Activated T-cell treated with anti-CD3 and anti-CD28 coated beads for 24 hours (primary cell): ENCODE results near the gene PNPLA7.
"Not testable (repeated sequence)": the region's sequence is repeated elsewhere in the genome, so short reads cannot be mapped to it uniquely, and the experiment has no call there.

Experiments
- DNase-seq: peaks from one replicate; pipeline ENCODE4 v3.0.0-alpha.2; 2020; ENCODE audit warnings: low read depth

PNPLA7 gene

DNA sequence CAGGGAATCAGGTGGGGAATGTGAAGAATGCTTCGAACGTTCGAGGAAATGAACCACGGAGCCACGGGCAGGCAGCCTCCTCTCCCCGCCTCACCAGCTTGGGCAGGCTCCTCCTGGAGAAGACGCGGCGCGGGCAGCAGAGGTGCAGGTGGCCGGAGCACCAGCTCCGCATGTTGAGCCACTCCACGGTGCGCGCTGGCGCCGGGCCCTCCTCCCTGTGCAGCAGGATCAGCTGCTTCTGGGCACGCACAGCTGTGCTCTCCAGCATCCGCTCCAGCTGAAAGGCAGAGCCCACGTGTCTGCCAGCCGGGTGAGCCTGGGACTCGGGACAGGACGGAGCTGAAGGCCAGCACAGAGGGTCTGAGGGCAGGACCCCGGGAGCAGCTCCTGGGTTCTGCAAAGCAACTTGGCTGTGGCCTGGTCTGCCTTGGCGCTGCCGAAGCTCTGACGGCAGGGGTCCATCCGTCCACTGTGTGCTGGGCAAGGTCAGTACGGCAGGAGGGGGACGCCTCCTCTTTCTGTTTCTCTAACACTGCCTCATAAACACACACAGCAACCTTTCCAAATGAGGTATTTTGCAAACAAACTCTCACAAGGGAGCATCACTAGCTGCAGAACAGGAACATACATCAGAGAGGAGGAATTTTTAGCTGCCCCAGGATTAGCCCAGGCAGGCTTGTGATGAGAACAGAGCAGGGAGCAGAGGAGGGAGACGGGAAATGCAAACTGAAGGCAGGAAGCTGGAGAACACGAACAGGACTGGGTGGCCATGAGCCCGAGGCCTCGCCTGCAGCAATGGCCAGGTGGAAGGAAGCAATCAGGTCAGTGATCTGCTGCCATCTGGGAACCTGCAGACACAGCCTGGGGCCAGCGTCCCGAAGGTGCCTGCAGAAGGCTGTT lies 71.0 kb downstream of the PNPLA7 start:
- DNase-seq: no peak

DNA sequence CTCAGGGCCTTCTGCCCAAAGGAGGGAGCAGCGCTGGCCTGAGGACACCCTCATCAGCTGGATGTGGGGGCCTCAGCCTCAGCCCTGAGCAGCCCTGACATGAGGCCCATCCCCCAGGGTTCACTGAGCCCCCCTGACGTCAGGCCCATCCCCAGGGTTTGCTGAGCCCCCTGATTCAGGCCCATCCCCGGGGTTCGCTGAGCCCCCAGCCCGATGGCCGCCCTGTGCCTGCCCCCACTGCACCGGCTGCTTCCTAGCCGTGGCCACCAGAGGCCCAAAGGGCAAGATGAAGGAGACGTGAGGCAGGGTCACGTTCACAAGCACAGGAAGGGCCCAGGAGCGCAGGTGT lies 71.6 kb downstream of the PNPLA7 start:
- no peak for DNase-seq

GRCh38 chr9:137477778-137478612 lies 72.2 kb downstream of the PNPLA7 start:
- DNase-seq: no peak

GRCh38 chr9:137476856-137477255 lies 73.3 kb downstream of the PNPLA7 start:
- DNase-seq: no peak

DNA sequence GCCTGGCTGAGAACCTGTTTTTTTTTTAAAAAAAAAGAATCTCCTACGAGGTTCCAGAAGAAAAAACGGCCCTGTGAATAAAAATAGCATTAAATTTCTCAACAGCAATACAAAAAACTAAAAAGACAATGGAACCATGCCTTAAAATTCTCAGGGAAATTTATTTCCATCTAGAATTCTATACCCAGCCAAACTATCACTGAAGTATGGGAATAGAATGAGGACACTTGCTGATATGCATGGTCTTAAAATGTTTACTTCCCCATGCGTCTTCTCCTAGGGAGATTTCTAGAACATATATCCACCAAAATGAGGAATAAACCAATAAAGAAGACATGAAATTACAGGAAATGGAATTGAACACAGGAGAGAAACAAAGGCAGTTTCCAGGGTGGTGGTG lies 74.5 kb downstream of the PNPLA7 start:
- no peak for DNase-seq

DNA sequence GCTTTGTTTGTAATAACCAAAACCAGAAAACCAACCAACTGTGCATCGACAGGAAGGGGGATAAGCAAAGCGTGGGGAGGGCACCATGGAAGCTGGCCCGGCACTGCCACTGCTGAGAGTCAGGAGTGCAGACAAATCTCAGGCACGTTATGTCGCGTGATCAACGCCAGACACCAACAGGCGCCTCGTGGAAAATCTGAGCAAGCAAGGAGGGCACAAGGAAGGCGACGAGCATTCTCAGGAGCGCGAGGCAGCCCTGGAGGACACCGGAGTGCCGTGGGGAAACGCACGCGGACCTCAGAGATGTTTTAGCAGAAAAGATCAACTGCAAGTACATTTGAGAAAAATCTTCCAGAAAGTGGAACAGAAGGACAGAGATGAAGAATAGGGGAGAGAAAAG lies 75.9 kb downstream of the PNPLA7 start:
- DNase-seq: no peak

DNA sequence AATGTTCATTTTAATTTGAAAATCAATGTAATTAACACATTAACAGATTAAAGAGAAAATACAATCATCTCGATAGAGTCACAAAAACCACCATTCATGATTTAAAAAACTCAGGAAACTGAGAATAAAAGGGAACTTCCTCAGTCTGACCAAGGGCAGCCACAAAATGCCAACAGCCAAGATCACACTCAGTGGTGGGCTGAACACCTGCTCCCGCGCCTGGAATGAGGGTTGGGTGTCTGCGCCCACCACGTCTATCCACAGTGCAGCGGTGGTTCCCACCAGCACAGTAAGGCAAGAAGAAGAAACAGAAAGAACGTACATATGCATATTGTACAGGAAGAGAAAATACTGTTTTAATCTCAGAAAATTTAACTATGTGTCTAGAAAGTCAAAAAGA lies 79.4 kb downstream of the PNPLA7 start:
- no peak for DNase-seq

DNA sequence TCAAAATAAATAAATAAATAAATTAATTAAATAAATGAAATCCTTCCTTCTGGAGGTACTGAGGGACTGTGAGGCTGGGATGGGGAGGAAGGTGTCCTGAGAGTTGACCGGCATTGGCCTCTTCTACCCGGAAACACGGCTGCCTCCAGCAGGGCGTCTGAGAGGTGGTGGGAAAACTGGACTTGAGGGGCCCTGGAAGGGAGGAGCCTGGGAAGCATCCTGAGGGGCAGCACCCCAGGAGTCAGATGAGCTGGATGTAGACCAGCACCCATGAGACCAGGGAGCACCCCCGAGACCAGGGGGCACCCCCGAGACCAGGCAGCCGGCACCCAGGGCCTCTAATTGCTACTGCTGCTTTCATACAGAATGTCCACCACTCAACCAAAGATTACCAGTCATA lies 82.3 kb downstream of the PNPLA7 start:
- no peak for DNase-seq

- no peak for DNase-seq
Observed at GRCh38 chr9:137467161-137467581, 83.0 kb downstream of the PNPLA7 start.

- not testable (repeated sequence) for DNase-seq
Observed at GRCh38 chr9:137466389-137467085, 83.7 kb downstream of the PNPLA7 start.

GRCh38 chr9:137465720-137466388 lies 84.3 kb downstream of the PNPLA7 start:
- DNase-seq: no peak

DNA sequence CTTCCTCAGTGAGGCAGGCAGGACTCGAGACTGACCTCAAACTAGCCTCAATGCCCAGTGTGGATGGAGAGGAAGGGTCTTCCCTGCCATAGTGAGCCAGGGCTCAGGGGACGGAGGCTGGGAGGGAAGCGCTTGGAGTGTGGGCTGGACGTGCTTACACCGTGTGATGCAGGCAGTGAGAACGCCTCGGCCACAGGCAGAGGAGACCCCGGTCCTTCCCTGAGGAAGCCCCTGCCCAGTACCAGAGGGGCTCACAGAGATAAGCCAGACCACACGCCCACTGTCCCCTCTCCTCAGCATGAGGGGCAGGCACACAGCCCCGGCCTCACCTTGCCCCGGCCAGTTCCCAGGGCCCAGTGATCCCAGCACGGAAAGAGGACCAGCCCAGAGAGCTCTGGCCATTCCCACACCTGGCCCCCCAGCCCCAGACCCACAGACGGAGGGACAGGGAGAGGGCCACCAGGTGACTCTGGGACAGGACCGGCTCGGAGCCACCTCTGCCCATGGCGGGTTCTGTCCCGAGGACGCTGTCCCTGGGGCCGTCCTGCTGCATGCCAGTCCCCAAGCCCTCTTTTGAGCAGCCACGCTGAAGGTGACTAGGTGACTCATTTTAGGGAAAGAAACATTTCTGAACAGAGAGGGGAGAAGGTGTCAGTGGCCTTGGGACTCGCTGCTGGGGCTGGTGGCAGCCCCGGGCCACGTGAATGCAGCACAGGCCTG lies 85.0 kb downstream of the PNPLA7 start:
- DNase-seq: no peak

DNA sequence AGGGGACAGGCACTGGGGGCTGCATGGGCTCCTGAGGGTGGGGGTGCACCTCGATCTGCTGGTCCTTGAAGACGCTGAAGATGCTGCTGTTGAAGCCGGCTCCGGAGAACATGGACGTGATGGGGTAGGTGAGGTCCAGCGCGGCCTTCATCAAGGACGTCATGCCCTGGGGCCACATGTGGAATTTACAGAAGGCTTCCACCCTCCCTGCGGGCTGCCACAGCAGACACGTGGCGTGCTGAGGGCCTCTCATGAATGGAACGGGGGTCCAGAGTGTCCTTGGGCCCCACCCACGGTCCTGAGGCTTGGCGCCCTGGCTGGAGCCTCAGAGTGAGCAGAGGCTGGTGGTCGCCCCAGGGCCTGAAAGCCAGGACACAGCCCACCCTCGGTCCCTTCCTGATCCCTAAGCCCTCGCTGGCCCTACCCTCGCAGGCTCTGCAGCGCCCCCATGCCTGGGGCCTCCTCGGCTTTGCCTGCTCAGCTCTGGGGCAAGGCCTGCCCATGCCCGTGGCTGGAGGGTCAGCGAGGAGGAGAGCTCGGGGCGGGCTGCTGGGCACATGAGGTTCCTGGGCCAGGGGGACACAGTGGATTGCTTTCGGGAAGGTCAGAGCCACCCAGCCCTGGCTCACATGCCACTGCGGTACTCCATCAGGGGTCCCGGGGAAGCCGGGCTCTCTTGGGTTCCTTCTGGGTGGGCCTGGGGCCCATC lies 85.8 kb downstream of the PNPLA7 start:
- DNase-seq: no peak

GRCh38 chr9:137463931-137464290 lies 86.3 kb downstream of the PNPLA7 start:
- DNase-seq: no peak

DNA sequence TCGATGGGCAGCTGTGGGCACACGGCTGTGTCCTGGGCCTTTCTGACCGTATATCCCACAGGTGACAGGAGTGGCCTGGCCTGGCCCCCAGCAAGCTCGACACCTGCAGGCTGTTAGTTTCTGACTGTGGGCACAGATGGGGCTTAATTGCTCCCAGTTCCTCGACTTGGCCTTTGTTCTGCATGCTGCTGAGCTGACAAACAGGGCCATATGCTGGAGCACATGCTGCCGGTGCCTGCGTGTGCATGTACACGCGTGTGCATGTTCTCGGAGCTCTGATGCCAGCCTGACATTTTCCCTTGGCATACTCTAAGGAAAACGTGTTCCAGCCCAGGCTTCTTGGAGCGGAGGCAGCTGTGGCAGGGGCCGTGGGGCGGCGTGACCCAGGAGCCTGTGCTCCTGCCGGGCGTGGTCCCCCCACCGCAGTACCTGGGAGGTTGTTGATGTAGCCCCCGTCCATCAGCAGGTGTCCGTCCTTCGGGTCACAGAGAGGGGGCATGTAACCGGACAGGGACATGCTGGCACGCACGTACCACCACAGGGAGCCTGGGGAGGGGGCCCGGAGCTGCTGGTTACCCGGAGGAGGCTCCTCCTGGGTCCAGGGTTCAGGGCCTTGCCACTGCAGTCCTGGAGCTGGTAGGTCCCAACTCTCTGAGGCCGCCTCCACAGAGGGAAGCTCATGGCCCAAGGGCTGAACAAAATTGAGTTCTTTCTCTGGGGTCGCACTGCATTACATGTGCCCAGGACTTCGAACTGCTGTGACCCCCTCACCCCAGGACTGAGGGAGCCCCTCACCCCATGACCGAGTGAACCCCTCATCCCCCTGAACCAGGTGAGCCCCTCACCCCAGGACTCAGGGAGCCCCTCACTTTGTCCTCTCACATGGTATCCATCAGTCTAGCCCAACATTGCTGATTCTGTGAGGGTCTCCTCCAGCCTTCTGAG lies 86.9 kb downstream of the PNPLA7 start:
- DNase-seq: no peak

- DNase-seq: no peak
Observed at GRCh38 chr9:137462396-137462985, 87.7 kb downstream of the PNPLA7 start.

- peak; percentile 68 for DNase-seq
Observed at GRCh38 chr9:137461663-137462395, 88.4 kb downstream of the PNPLA7 start.

DNA sequence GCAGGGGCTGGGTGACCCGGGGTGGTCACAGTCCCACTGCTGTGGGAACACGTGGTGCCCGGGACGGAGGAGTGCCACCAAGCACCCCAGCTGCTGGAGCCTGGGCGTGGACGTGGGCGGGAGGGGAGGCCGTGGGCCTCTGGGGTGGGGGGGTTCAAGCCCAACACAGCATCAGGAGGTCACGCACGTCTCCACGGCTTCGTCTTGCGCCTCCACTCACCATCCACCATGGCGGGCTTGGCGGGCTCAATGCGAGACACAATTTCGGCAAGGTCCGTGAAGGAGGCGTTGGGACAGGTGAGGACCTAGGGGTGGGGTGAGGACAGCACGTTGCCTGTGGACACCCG lies 88.9 kb downstream of the PNPLA7 start:
- no peak for DNase-seq
